DOHH2 (cell line): ENCODE data around the gene SRGAP2C.
"Not testable (repeated sequence)": the region's sequence is repeated elsewhere in the genome, so short reads cannot be mapped to it uniquely, and the experiment has no call there.

Experiments
- CTCF ChIP-seq: fragments of 200-600 bp; sonication (generic); IDR thresholded peaks from one replicate; pipeline ENCODE4 v1.5.1; 2014; ENCODE audit warnings: antibody characterized with exemption, mild to moderate bottlenecking, low read depth, low read length; ENCODE audit not compliant: poor library complexity, severe bottlenecking
- EZH2phosphoT487 ChIP-seq: fragments of 200-600 bp; sonication (generic); IDR thresholded peaks from 2 replicates; pipeline ENCODE4 v1.6.1; 2017; ENCODE audit warnings: borderline replicate concordance, mild to moderate bottlenecking, antibody characterized with exemption, low read length, moderate library complexity, mixed read lengths

DNA sequence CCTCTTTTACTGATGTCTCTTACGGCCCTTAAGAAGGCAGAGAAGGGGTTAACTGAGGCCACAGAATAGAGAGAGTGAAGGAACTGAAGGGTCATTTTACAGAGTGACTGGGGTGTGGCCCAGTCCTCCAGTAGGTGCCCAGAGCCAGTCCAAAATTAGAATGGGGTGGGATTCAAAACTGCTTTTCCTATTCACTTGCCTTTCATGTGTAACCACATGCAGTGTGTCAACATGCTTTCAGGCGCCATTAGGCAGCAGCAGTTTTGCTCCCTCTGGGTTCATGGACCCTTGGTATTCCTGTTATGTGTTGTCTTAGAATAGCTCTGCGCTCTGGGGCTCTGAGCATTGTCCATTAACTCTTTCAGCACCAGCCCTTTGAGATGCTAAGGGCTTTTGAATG lies 123.0 kb downstream of the SRGAP2C start:
- not testable (repeated sequence) for TF ChIP-seq CTCF, EZH2phosphoT487
